ENCODE results near the gene PRUNE2. TPM values are rescaled to one million over a fixed set of nuclear protein-coding genes. Genes with fewer than 3 reads are reported as not detected.

Gene PRUNE2
- polyA plus RNA-seq, 1 donor (not counting 4 experiments of a cell fraction or from before 2014, with no cell fraction given) = 0.41 TPM

DNA sequence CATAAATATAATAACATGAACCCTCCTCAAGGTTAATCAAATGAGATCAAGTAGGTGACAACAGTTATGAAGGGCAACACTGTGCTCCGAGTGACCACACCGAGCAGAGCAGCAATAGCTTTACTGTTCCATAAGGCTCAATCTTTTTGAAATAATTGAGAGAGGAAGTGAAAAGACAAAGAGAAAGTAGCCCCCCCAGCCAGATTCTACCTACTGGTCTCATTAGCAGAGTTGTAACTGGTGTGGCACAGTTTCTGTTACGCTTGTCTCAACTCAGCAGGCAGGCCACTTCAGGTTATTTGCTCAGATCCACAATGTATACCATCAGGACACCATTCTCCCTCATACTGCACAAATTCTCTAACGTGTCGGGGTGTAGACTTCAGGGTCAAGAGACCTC, 14.0 kb downstream of the PRUNE2 start:
- Histone ChIP-seq H3K9me3 (ENCODE audit: control insufficient read depth, low read depth, low read length) (no peaks in the 10 kb centered on the region), H3K36me3 (ENCODE audit: control insufficient read depth in 2 of 2, extremely low read depth in 1 of 2, insufficient read depth in 2 of 2, low read length in 2 of 2) (no peaks in the 10 kb centered on the region), H3K4me2 (ENCODE audit: control insufficient read depth, extremely low read depth, insufficient read depth, low read depth, low read length) (no peak overlapping the region), H3K9ac (ENCODE audit: control insufficient read depth, extremely low read depth, insufficient read depth, low read length) (no peak overlapping the region), H3K79me2 (ENCODE audit: control insufficient read depth, insufficient read depth, low read length) (no peaks in the 10 kb centered on the region), H4K20me1 (ENCODE audit: control insufficient read depth, extremely low read depth, insufficient read depth, low read length) (no peaks in the 10 kb centered on the region), H3K27me3 (ENCODE audit: control insufficient read depth, extremely low read depth, insufficient read depth, low read length) (no peaks in the 10 kb centered on the region), H3K9me1 (ENCODE audit: control insufficient read depth, extremely low read depth, insufficient read depth, low read length) (no peaks in the 10 kb centered on the region), H3K4me1 (ENCODE audit: control insufficient read depth, extremely low read depth, insufficient read depth, low read length) (no peaks in the 10 kb centered on the region), H3K4me3 (ENCODE audit: control insufficient read depth in 2 of 3, extremely low read depth in 1 of 3, insufficient read depth in 2 of 3, low read depth in 1 of 3, low read length in 3 of 3) (no peak overlapping the region), H3K27ac (ENCODE audit: control insufficient read depth, insufficient read depth, low read length) (no peak overlapping the region), H2AFZ (ENCODE audit: control insufficient read depth, low read length) (no peak overlapping the region)
- dilution Hi-C loops (cut with MboI; ENCODE audit: extremely low pct_ligation_motif_present, low sequenced_read_pairs) = no loop called here
- DNase-seq (ENCODE audit: low read depth, low spot score) (no peak), FAIRE-seq (no peak)
- no peak for TF ChIP-seq EZH2 (IDR thresholded peaks at IDR 0.05; ENCODE audit: low read length)
- TF ChIP-seq, protein P1, sequence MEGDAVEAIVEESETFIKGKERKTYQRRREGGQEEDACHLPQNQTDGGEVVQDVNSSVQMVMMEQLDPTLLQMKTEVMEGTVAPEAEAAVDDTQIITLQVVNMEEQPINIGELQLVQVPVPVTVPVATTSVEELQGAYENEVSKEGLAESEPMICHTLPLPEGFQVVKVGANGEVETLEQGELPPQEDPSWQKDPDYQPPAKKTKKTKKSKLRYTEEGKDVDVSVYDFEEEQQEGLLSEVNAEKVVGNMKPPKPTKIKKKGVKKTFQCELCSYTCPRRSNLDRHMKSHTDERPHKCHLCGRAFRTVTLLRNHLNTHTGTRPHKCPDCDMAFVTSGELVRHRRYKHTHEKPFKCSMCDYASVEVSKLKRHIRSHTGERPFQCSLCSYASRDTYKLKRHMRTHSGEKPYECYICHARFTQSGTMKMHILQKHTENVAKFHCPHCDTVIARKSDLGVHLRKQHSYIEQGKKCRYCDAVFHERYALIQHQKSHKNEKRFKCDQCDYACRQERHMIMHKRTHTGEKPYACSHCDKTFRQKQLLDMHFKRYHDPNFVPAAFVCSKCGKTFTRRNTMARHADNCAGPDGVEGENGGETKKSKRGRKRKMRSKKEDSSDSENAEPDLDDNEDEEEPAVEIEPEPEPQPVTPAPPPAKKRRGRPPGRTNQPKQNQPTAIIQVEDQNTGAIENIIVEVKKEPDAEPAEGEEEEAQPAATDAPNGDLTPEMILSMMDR (optimal IDR thresholded peaks at IDR 0.05 in 1 of 3, IDR thresholded peaks at IDR 0.05 in 1 of 3, conservative IDR thresholded peaks at IDR 0.05 in 1 of 3; ENCODE audit: extremely low read depth in 1 of 3, insufficient read depth in 2 of 3, low read length in 3 of 3) = no peak

DNA sequence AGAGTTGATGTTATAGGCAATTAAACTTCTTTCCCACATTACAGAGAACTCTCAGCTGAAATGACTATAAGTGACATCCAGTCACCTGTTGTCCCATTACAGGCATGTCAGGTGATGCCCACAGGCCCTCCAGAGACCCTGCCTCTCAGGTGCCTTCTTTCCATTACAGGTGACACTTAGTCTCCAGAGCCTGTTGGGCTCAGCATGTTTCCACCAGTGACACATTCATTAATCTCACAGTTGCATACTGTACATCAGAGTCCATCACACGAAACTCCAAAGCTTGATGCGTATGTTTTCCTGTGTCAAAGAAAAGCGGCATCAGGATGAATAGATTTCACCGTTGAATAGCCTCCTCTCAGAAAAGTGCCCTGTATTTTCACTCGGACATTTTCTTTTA, 14.6 kb downstream of the PRUNE2 start:
- dilution Hi-C loops (cut with MboI; ENCODE audit: extremely low pct_ligation_motif_present, low sequenced_read_pairs) = no loop called here
- FAIRE-seq (no peak), DNase-seq (ENCODE audit: low read depth, low spot score) (no peak)
- no peak overlapping the region for H3K4me3 ChIP-seq (ENCODE audit: control insufficient read depth in 2 of 3, extremely low read depth in 1 of 3, insufficient read depth in 2 of 3, low read depth in 1 of 3, low read length in 3 of 3)
- no peak overlapping the region for H3K9ac ChIP-seq (ENCODE audit: control insufficient read depth, extremely low read depth, insufficient read depth, low read length)
- no peak overlapping the region for H2AFZ ChIP-seq (ENCODE audit: control insufficient read depth, low read length)
- no peaks in the 10 kb centered on the region for H4K20me1 ChIP-seq (ENCODE audit: control insufficient read depth, extremely low read depth, insufficient read depth, low read length)
- H3K4me2 ChIP-seq (ENCODE audit: control insufficient read depth, extremely low read depth, insufficient read depth, low read depth, low read length) = no peak overlapping the region
- no peaks in the 10 kb centered on the region for H3K4me1 ChIP-seq (ENCODE audit: control insufficient read depth, extremely low read depth, insufficient read depth, low read length)
- H3K9me1 ChIP-seq (ENCODE audit: control insufficient read depth, extremely low read depth, insufficient read depth, low read length) = no peaks in the 10 kb centered on the region
- no peaks in the 10 kb centered on the region for H3K9me3 ChIP-seq (ENCODE audit: control insufficient read depth, low read depth, low read length)
- no peaks in the 10 kb centered on the region for H3K36me3 ChIP-seq (ENCODE audit: control insufficient read depth in 2 of 2, extremely low read depth in 1 of 2, insufficient read depth in 2 of 2, low read length in 2 of 2)
- H3K27ac ChIP-seq (ENCODE audit: control insufficient read depth, insufficient read depth, low read length) = no peak overlapping the region
- TF ChIP-seq, protein P1 (optimal IDR thresholded peaks at IDR 0.05 in 1 of 3, IDR thresholded peaks at IDR 0.05 in 1 of 3, conservative IDR thresholded peaks at IDR 0.05 in 1 of 3; ENCODE audit: extremely low read depth in 1 of 3, insufficient read depth in 2 of 3, low read length in 3 of 3) = no peak
- no peak for TF ChIP-seq EZH2 (IDR thresholded peaks at IDR 0.05; ENCODE audit: low read length)
- H3K79me2 ChIP-seq (ENCODE audit: control insufficient read depth, insufficient read depth, low read length) = no peaks in the 10 kb centered on the region
- H3K27me3 ChIP-seq (ENCODE audit: control insufficient read depth, extremely low read depth, insufficient read depth, low read length) = no peaks in the 10 kb centered on the region

All from keratinocyte (primary cell).